ENCODE data around the gene KATNAL1. TPM values are rescaled to one million over a fixed set of nuclear protein-coding genes. Genes with fewer than 3 reads are reported as not detected.

KATNAL1 gene
- polyA plus RNA-seq, 1 donor (not counting 4 experiments of a cell fraction or from before 2014, with no cell fraction given) = 10.1 TPM

DNA sequence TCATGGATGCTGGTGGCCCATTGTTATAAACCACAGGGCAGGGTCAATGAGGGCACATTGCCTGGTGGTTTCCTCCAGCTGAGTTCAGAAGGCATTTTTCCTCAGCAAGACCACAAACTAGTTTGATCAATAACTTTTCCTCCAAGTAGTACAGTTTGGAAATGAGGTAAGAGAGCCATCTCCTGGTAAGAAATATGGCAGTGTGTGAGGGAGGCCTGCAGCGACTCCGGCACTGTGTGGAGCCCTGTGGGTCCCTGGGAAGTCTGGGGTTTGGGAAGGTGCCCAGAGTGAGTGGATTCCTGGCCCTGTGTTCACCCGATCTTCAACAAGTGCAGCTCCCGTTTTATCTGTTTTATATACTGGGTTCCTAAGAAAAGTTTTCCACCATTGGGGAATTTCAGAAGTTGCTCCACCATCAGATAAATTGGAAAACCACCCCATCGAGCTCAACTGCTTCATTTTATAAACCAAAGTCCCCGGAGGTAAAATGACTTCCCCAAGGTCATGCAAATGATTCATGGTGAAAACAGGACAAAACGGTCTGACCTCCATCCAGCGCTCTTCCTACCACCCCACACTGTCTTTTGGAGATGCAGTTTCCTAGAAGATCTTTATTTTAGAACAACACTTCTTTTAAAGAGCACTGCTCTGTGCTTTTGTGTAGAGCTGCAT lies 148.4 kb downstream of the KATNAL1 start:
- H4K20me1 ChIP-seq (ENCODE audit: control insufficient read depth, extremely low read depth, insufficient read depth, low read length) = no peaks in the 10 kb centered on the region
- no peaks in the 10 kb centered on the region for H3K4me1 ChIP-seq (ENCODE audit: control insufficient read depth, extremely low read depth, insufficient read depth, low read length)
- FAIRE-seq = no peak
- H2AFZ ChIP-seq (ENCODE audit: control insufficient read depth, low read length) = no peak overlapping the region
- no peaks in the 10 kb centered on the region for H3K79me2 ChIP-seq (ENCODE audit: control insufficient read depth, insufficient read depth, low read length)
- H3K36me3 ChIP-seq (ENCODE audit: control insufficient read depth in 2 of 2, extremely low read depth in 1 of 2, insufficient read depth in 2 of 2, low read length in 2 of 2) = no peaks in the 10 kb centered on the region
- H3K9ac ChIP-seq (ENCODE audit: control insufficient read depth, extremely low read depth, insufficient read depth, low read length) = no peak overlapping the region
- no peak overlapping the region for H3K4me2 ChIP-seq (ENCODE audit: control insufficient read depth, extremely low read depth, insufficient read depth, low read depth, low read length)
- TF ChIP-seq EZH2 (IDR thresholded peaks at IDR 0.05; ENCODE audit: low read length) = no peak
- TF ChIP-seq, protein P1, sequence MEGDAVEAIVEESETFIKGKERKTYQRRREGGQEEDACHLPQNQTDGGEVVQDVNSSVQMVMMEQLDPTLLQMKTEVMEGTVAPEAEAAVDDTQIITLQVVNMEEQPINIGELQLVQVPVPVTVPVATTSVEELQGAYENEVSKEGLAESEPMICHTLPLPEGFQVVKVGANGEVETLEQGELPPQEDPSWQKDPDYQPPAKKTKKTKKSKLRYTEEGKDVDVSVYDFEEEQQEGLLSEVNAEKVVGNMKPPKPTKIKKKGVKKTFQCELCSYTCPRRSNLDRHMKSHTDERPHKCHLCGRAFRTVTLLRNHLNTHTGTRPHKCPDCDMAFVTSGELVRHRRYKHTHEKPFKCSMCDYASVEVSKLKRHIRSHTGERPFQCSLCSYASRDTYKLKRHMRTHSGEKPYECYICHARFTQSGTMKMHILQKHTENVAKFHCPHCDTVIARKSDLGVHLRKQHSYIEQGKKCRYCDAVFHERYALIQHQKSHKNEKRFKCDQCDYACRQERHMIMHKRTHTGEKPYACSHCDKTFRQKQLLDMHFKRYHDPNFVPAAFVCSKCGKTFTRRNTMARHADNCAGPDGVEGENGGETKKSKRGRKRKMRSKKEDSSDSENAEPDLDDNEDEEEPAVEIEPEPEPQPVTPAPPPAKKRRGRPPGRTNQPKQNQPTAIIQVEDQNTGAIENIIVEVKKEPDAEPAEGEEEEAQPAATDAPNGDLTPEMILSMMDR (optimal IDR thresholded peaks at IDR 0.05 in 1 of 3, IDR thresholded peaks at IDR 0.05 in 1 of 3, conservative IDR thresholded peaks at IDR 0.05 in 1 of 3; ENCODE audit: extremely low read depth in 1 of 3, insufficient read depth in 2 of 3, low read length in 3 of 3) = peak; percentile 31 to 64 (median 37)
- no peak overlapping the region for H3K4me3 ChIP-seq (ENCODE audit: control insufficient read depth in 2 of 3, extremely low read depth in 1 of 3, insufficient read depth in 2 of 3, low read depth in 1 of 3, low read length in 3 of 3)
- DNase-seq (ENCODE audit: low read depth, low spot score) = no peak
- no peaks in the 10 kb centered on the region for H3K9me1 ChIP-seq (ENCODE audit: control insufficient read depth, extremely low read depth, insufficient read depth, low read length)
- H3K27me3 ChIP-seq (ENCODE audit: control insufficient read depth, extremely low read depth, insufficient read depth, low read length) = no peaks in the 10 kb centered on the region
- no peak overlapping the region for H3K27ac ChIP-seq (ENCODE audit: control insufficient read depth, insufficient read depth, low read length)
- dilution Hi-C loops (cut with MboI; ENCODE audit: extremely low pct_ligation_motif_present, low sequenced_read_pairs) = no loop called here
- H3K9me3 ChIP-seq (ENCODE audit: control insufficient read depth, low read depth, low read length) = no peaks in the 10 kb centered on the region

DNA sequence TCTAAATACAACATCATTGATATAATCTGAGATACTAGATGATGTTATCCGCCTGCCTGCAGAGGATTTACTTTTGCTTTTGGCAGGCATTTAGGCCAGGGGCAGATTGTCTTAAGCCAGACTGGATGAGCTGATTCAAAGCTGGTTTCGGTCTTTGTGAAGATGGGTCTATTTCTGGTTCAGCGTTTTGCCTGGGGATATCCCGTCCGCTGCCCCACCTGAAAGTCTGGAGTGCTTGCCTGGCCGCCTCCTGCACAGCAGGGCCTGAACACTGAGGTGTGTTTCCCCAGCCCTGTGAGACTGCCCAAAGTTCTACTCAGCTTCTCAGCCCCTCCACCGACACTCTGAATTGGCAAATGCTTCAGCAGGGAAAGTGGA lies 149.7 kb downstream of the KATNAL1 start:
- dilution Hi-C loops (cut with MboI; ENCODE audit: extremely low pct_ligation_motif_present, low sequenced_read_pairs) = no loop called here
- DNase-seq (ENCODE audit: low read depth, low spot score) = no peak
- Histone ChIP-seq H3K9ac (ENCODE audit: control insufficient read depth, extremely low read depth, insufficient read depth, low read length) (no peak overlapping the region), H4K20me1 (ENCODE audit: control insufficient read depth, extremely low read depth, insufficient read depth, low read length) (no peaks in the 10 kb centered on the region), H3K4me2 (ENCODE audit: control insufficient read depth, extremely low read depth, insufficient read depth, low read depth, low read length) (no peak overlapping the region), H3K4me1 (ENCODE audit: control insufficient read depth, extremely low read depth, insufficient read depth, low read length) (no peaks in the 10 kb centered on the region), H3K79me2 (ENCODE audit: control insufficient read depth, insufficient read depth, low read length) (no peaks in the 10 kb centered on the region), H2AFZ (ENCODE audit: control insufficient read depth, low read length) (no peak overlapping the region), H3K9me1 (ENCODE audit: control insufficient read depth, extremely low read depth, insufficient read depth, low read length) (no peaks in the 10 kb centered on the region), H3K36me3 (ENCODE audit: control insufficient read depth in 2 of 2, extremely low read depth in 1 of 2, insufficient read depth in 2 of 2, low read length in 2 of 2) (no peaks in the 10 kb centered on the region), H3K27ac (ENCODE audit: control insufficient read depth, insufficient read depth, low read length) (no peak overlapping the region), H3K4me3 (ENCODE audit: control insufficient read depth in 2 of 3, extremely low read depth in 1 of 3, insufficient read depth in 2 of 3, low read depth in 1 of 3, low read length in 3 of 3) (no peak overlapping the region), H3K9me3 (ENCODE audit: control insufficient read depth, low read depth, low read length) (no peaks in the 10 kb centered on the region), H3K27me3 (ENCODE audit: control insufficient read depth, extremely low read depth, insufficient read depth, low read length) (peaks cover 4% of the 10 kb centered on the region)
- TF ChIP-seq EZH2 (IDR thresholded peaks at IDR 0.05; ENCODE audit: low read length) = no peak
- TF ChIP-seq, protein P1 (optimal IDR thresholded peaks at IDR 0.05 in 1 of 3, IDR thresholded peaks at IDR 0.05 in 1 of 3, conservative IDR thresholded peaks at IDR 0.05 in 1 of 3; ENCODE audit: extremely low read depth in 1 of 3, insufficient read depth in 2 of 3, low read length in 3 of 3) = no peak
- FAIRE-seq = no peak
